Duodenal mucosa (tissue), 2 donors: ENCODE results near the gene CA4.
"Not testable (repeated sequence)": the region's sequence is repeated elsewhere in the genome, so short reads cannot be mapped to it uniquely, and the experiment has no call there.

ENCODE experiments used
- H3K27ac ChIP-seq: one replicate; pipeline ENCODE4 v1.7.0; 2013; ENCODE audit warnings: low read depth, low read length
- H3K27me3 ChIP-seq, 2 donors: one replicate each; pipeline ENCODE4 v1.7.0; 2013; ENCODE audit warnings: low read length in 2 of 2, control low read depth in 1 of 2; ENCODE audit not compliant: insufficient read depth in 2 of 2, control insufficient read depth in 1 of 2
- H3K36me3 ChIP-seq, 2 donors: one replicate each; pipeline ENCODE4 v1.7.0; 2013; ENCODE audit warnings: low read length in 2 of 2, control low read depth in 1 of 2; ENCODE audit not compliant: insufficient read depth in 2 of 2, control insufficient read depth in 1 of 2
- H3K4me1 ChIP-seq, 2 donors: one replicate each; pipeline ENCODE4 v1.7.0; 2013; ENCODE audit warnings: low read length in 2 of 2, control low read depth in 1 of 2; ENCODE audit not compliant: insufficient read depth in 2 of 2, control insufficient read depth in 1 of 2
- H3K4me3 ChIP-seq, 2 donors: one replicate each; pipeline ENCODE4 v1.7.0; 2013; ENCODE audit warnings: low read length in 2 of 2, low read depth in 1 of 2
- H3K9ac ChIP-seq, 2 donors: one replicate each; pipeline ENCODE4 v1.7.0; 2013; ENCODE audit warnings: low read length in 2 of 2, low read depth in 1 of 2
- H3K9me3 ChIP-seq, 2 donors: one replicate each; pipeline ENCODE4 v1.7.0; 2013; ENCODE audit warnings: low read length in 2 of 2, control low read depth in 1 of 2; ENCODE audit not compliant: control insufficient read depth in 1 of 2

Gene CA4

DNA sequence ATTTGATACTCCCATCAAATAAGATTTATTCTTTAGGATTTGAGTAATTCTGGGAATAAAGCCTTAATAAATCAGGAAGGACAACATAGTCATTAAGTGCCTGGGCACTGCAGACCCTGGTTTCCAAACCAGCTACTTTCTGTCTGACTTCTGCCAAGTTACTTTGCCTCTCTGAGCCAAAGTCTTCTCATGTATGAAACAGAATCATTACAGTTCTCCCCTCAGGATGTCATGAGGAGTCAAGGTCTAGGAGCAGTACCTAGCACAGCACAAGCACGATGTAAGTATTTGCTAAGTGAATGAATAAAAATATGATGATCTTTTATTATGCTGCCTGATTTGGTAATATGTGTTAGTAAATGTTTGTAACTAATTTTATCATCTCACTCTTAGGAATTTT lies 40.6 kb upstream of the CA4 start:
- Histone ChIP-seq H3K27ac (no peak overlapping the region), H3K9me3 (no peaks in the 10 kb centered on the region), H3K4me3 (no peak overlapping the region), H3K27me3 (no peaks in the 10 kb centered on the region), H3K9ac (no peak overlapping the region), H3K4me1 (no peaks in the 10 kb centered on the region), H3K36me3 (no peaks in the 10 kb centered on the region)

DNA sequence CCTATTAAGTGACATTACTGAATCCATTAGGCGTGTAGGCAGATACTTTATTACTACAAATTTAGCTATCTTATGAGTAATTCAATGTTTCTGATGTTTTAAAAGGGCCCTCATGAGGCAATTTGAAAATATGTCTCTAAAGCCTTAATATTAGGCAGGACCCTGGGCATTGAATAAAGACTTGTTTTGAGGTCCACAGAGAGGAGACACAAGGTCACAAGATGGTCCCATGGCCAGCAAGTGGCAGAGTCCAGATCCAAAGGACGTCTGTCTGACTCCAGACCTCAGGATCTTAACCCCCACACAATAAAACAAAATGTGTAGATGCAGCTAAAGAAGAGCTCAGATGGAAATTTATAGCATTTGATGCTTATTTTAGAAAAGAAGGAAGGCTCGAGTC lies 39.2 kb upstream of the CA4 start:
- Histone ChIP-seq H3K9me3 (no peaks in the 10 kb centered on the region), H3K4me3 (no peak overlapping the region), H3K4me1 (no peaks in the 10 kb centered on the region), H3K27ac (no peak overlapping the region), H3K36me3 (no peaks in the 10 kb centered on the region), H3K27me3 (no peaks in the 10 kb centered on the region), H3K9ac (no peak overlapping the region)

DNA sequence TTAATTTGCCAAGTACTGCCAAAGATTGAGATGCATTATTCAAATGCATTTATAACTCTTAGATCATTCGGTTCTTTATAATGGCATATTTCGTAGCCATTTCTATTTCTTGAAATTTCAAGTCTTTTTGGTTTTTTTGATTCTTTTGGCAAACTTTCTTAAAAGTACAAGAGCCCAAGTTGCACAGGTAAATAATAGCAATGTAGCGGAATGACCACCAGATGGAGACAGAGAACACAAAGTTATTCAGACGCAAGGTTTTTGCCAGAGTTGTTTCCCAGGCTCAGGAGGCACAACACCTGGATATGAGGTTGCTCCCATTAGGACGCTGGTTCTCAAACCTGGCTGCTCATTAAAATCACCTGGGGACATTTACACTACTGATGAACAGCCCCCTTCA lies 38.1 kb upstream of the CA4 start:
- H3K36me3 ChIP-seq, H3K27ac ChIP-seq, H3K4me1 ChIP-seq, H3K9me3 ChIP-seq, H3K9ac ChIP-seq, H3K4me3 ChIP-seq, H3K27me3 ChIP-seq: not testable (repeated sequence)

- not testable (repeated sequence) for H3K27ac ChIP-seq, H3K4me3 ChIP-seq, H3K27me3 ChIP-seq, H3K36me3 ChIP-seq, H3K4me1 ChIP-seq, H3K9me3 ChIP-seq, H3K9ac ChIP-seq
Observed at GRCh38 chr17:60115364-60115763, 34.4 kb upstream of the CA4 start.

DNA sequence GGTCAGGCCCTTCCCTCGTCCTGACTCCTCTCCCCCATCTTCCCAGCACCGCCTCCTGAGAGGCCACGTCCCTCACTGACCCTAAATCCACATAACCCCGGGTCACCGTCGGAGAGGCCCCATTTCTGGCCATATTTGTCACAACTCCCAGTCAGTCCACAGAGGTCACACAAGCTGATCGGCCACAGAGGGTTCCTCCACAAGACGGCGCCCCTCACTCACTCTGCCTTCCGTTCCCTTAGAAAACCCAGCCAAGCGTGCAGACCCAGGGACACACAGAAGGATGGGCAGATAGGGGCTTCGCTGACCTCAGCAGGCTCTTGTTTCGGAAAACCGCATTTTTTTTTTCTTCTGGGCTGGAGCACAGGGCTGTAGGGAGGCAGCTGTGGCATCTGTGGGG lies 33.6 kb upstream of the CA4 start:
- H3K4me3 ChIP-seq, H3K4me1 ChIP-seq, H3K9ac ChIP-seq, H3K36me3 ChIP-seq, H3K27me3 ChIP-seq, H3K9me3 ChIP-seq, H3K27ac ChIP-seq: not testable (repeated sequence)

DNA sequence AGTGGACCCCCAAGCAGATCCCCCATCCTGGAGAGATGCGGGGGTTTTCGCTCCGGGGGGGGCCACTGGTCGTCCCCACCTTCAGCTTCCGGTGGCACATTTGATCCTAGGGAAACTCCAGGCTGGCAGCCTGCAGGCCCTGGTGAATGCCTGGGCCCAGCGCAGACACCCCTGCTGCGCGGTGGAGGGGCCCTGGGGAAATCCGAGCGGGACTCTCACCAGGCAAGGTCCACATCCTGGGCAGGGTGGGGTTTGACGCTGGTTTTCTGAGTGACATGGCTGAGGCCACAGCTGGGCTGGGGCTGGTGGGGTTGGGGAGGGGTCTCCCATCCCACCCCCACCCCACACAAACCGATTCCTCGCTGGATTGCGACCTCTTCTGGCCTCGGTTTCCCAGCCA lies 30.6 kb upstream of the CA4 start:
- H3K4me1 ChIP-seq, H3K27me3 ChIP-seq, H3K36me3 ChIP-seq, H3K4me3 ChIP-seq, H3K9me3 ChIP-seq, H3K27ac ChIP-seq, H3K9ac ChIP-seq: not testable (repeated sequence)

GRCh38 chr17:60119807-60120748 lies 29.7 kb upstream of the CA4 start:
- not testable (repeated sequence) for H3K27me3 ChIP-seq, H3K36me3 ChIP-seq, H3K4me1 ChIP-seq, H3K4me3 ChIP-seq, H3K27ac ChIP-seq, H3K9ac ChIP-seq, H3K9me3 ChIP-seq

DNA sequence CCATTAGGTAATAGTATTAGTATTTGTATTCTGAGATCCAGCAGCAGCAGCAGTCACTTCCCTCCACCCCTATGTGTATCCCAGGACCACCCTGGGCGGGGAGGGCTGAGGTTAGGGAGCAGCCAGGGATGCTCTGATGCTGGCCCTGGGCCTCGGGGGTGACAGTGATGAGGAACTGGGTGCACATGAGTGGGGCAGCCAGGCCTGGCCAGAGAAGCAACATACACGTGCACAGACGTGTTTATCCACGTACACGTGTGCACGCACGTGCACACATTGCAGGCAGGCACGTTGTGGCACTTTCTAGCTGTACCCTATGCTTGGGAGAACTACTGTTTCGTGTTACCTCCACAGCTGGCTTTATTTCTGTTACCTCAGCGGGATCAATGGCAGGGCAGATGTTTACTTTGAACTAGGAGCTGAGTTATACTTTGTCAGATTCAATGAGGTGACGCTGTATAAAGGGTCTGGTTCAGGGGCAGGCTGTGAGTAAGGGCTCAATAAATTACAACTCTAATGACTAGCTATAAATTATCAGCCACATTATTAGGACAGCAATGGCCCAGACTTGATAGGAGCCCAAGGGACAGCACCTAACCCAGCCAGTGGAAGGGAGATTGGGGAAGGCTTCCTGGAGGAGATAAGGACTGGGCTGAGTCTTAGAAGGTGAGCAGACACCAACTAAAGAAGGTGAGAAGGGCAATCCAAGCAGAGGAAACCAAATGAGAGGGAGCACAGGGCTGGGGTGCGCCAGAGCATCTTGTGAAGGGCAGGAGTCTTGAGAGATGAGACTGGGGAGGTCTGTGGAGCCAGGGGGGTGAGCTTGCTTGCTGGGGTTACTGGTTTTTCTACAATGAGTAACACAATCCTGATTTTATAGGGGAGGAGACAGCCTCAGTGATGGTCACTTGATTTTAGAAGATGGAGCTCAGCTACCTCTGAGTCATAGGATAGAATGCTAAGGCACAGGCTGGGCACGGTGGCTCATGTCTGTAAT lies 22.4 kb upstream of the CA4 start:
- Histone ChIP-seq H3K27me3 (no peaks in the 10 kb centered on the region), H3K4me1 (peaks cover 0 to 6% of the 10 kb centered on the region in 2 donors), H3K9ac (no peak overlapping the region), H3K4me3 (no peak overlapping the region), H3K27ac (no peak overlapping the region), H3K36me3 (no peaks in the 10 kb centered on the region), H3K9me3 (no peaks in the 10 kb centered on the region)

DNA sequence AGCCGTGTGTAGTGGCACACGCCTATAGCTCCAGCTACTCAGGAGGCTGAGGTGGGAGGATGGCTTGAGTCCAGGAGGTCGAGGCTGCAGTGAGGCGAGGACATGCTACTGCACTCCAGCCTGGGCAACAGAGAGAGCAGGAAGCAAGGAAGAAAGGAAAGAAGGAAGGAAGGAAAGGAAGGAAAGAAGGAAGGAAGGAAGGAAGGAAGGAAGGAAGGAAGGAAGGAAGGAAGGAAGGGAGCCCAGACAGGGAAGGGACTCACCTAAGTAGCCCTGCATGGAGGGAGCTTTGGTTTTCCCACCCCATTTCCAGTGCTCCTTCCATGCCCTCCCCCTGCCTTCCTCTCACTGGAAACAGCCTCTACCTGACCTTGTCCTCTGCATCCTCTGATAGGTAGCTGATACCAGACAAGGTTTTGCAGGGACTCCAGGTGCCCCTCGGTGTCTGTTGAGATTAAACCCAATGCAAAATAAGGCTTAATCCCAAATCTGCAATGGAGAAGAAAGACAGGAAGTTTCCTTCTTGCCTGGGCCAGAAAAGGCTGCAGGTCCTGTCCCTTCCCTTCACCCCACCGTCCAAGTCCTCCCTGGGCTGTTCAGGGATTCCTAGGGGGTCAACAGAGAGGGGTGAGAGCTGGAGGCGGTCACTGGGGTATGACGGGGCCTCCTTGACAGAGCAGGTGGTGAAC lies 21.5 kb upstream of the CA4 start:
- Histone ChIP-seq H3K9me3 (no peaks in the 10 kb centered on the region), H3K27me3 (no peaks in the 10 kb centered on the region), H3K36me3 (no peaks in the 10 kb centered on the region), H3K4me3 (no peak overlapping the region), H3K27ac (no peak overlapping the region), H3K9ac (no peak overlapping the region), H3K4me1 (peaks cover 0 to 6% of the 10 kb centered on the region in 2 donors)

DNA sequence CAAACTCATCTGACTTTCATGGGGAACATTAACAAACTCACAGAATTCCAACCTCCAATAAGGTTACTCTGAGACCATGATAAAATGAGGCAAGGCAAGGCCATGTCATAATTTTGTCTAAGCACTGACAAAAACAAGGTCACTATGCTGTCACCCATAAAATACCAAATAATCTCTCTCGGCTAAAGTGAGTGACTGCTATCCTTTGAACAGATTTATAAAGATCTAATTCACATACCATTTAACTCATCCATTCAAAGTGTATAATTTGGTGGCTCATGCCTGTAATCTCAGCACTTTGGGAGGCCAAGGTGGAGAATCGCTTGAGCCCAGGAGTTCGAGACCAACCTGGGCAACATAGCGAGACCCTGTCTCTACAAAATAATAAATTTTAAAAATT lies 20.6 kb upstream of the CA4 start:
- H3K4me1 ChIP-seq: peaks cover 3 to 6% of the 10 kb centered on the region in 2 donors
- H3K9me3 ChIP-seq: no peaks in the 10 kb centered on the region
- no peak overlapping the region for H3K27ac ChIP-seq
- H3K27me3 ChIP-seq: no peaks in the 10 kb centered on the region
- H3K4me3 ChIP-seq: no peak overlapping the region
- no peak overlapping the region for H3K9ac ChIP-seq
- no peaks in the 10 kb centered on the region for H3K36me3 ChIP-seq
